ENCODE data around the gene ZFAND3.
"Not testable (repeated sequence)": the region's sequence is repeated elsewhere in the genome, so short reads cannot be mapped to it uniquely, and the experiment has no call there.

ZFAND3 gene

DNA sequence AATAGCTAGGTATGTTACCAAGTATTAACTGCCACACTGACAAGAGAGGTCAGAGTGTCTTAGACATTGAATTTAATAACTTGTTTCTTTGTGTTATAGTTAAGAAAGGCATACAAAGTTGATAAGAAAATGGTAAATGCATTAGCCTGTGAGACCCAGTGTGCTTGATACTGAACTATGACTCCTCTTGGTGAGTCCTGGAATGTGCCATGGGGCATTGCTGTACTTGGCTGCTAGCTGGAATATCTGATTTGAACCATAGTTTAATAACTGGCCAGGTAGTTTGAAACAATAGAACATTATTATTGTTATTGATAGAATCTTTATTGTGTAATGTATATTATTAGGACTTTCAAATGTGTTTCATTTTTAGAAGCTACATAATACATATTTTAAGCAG lies 70.0 kb downstream of the ZFAND3 start:
- Histone ChIP-seq H3K4me3 (no peak overlapping the region), H3K4me1 (no peaks in the 10 kb centered on the region), H3K9me3 (no peaks in the 10 kb centered on the region), H3K27me3 (ENCODE audit: low read depth) (no peaks in the 10 kb centered on the region), H3K36me3 (replicated peaks) (no peaks in the 10 kb centered on the region)
- in situ Hi-C loops (cut with MboI; ENCODE audit: low sequenced_read_pairs) = no loop called here
- DNase-seq (ENCODE audit: low spot score in 2 of 2) = no peak

- Histone ChIP-seq H3K4me3 (no peak overlapping the region), H3K9me3 (no peaks in the 10 kb centered on the region), H3K27me3 (ENCODE audit: low read depth) (no peaks in the 10 kb centered on the region), H3K36me3 (replicated peaks) (no peaks in the 10 kb centered on the region), H3K4me1 (peaks cover 6% of the 10 kb centered on the region)
- DNase-seq (ENCODE audit: low spot score in 2 of 2) = no peak
- in situ Hi-C loops (cut with MboI; ENCODE audit: low sequenced_read_pairs) = no loop called here
Measured at GRCh38 chr6:37891072-37891471, 71.5 kb downstream of the ZFAND3 start.

- Histone ChIP-seq H3K36me3 (replicated peaks) (no peaks in the 10 kb centered on the region), H3K9me3 (no peaks in the 10 kb centered on the region), H3K27me3 (ENCODE audit: low read depth) (no peaks in the 10 kb centered on the region), H3K4me1 (peaks cover 27% of the 10 kb centered on the region), H3K4me3 (no peak overlapping the region)
- no peak for DNase-seq (ENCODE audit: low spot score in 2 of 2)
- in situ Hi-C loops (cut with MboI; ENCODE audit: low sequenced_read_pairs) = no loop called here
Measured at GRCh38 chr6:37893257-37893656, 73.7 kb downstream of the ZFAND3 start.

DNA sequence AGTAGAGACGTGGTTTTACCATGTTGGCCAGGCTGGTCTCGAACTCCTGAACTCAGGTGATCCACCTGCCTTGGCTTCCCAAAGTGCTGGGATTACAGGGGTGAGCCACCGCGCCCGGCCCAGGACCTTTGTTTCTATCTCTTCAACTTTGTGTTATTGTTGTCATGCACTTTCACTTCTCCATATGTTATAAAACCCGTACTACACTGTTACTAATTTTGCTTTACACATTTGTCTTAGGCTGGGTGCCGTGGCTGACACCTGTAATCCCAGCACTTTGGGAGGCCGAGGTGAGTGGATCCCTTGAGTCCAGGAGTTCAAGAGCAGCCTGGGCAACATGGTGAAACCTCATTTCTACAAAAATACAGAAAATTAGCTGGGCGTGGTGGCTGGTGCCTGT lies 74.2 kb downstream of the ZFAND3 start:
- H3K9me3 ChIP-seq; in situ Hi-C loops (cut with MboI; ENCODE audit: low sequenced_read_pairs); H3K27me3 ChIP-seq (ENCODE audit: low read depth); H3K36me3 ChIP-seq (replicated peaks); H3K4me3 ChIP-seq; DNase-seq (ENCODE audit: low spot score in 2 of 2): not testable (repeated sequence)
- H3K4me1 ChIP-seq = peaks cover 27% of the 10 kb centered on the region

DNA sequence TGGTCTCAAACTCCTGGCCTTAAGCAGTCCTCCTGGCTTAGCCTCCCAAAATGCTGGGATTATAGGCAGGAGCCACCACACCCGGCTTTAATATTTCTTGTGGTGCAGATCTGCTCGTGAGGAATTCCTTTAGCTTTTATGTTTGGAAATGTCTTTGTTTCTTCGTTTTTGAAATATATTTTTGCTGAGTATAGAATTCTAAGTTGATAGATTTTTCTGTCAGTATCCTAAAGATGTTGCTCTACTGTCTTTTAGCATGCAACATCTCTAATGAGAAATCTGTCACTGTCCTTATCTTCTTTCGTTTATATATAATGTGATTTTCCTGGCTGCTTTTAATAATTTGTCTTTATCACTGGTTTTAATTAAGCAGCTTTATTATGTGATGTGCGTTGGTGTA lies 75.1 kb downstream of the ZFAND3 start:
- Histone ChIP-seq H3K9me3 (no peaks in the 10 kb centered on the region), H3K36me3 (replicated peaks) (no peaks in the 10 kb centered on the region), H3K4me3 (no peak overlapping the region), H3K4me1 (peaks cover 34% of the 10 kb centered on the region), H3K27me3 (ENCODE audit: low read depth) (no peaks in the 10 kb centered on the region)
- in situ Hi-C loops (cut with MboI; ENCODE audit: low sequenced_read_pairs) = no loop called here
- no peak for DNase-seq (ENCODE audit: low spot score in 2 of 2)

- Histone ChIP-seq H3K4me3 (no peak overlapping the region), H3K27me3 (ENCODE audit: low read depth) (no peaks in the 10 kb centered on the region), H3K9me3 (no peaks in the 10 kb centered on the region), H3K4me1 (peaks cover 40% of the 10 kb centered on the region), H3K36me3 (replicated peaks) (no peaks in the 10 kb centered on the region)
- in situ Hi-C loops (cut with MboI; ENCODE audit: low sequenced_read_pairs) = no loop called here
- DNase-seq (ENCODE audit: low spot score in 2 of 2) = peak in 1 of 2 experiments; percentile 41
Measured at GRCh38 chr6:37897321-37897720, 77.8 kb downstream of the ZFAND3 start.

GRCh38 chr6:37897818-37898515 lies 78.4 kb downstream of the ZFAND3 start:
- no peaks in the 10 kb centered on the region for H3K9me3 ChIP-seq
- DNase-seq (ENCODE audit: low spot score in 2 of 2) = no peak
- in situ Hi-C loops (cut with MboI; ENCODE audit: low sequenced_read_pairs) = no loop called here
- H3K4me3 ChIP-seq = no peak overlapping the region
- no peaks in the 10 kb centered on the region for H3K36me3 ChIP-seq (replicated peaks)
- H3K4me1 ChIP-seq = peaks cover 42% of the 10 kb centered on the region
- no peaks in the 10 kb centered on the region for H3K27me3 ChIP-seq (ENCODE audit: low read depth)

DNA sequence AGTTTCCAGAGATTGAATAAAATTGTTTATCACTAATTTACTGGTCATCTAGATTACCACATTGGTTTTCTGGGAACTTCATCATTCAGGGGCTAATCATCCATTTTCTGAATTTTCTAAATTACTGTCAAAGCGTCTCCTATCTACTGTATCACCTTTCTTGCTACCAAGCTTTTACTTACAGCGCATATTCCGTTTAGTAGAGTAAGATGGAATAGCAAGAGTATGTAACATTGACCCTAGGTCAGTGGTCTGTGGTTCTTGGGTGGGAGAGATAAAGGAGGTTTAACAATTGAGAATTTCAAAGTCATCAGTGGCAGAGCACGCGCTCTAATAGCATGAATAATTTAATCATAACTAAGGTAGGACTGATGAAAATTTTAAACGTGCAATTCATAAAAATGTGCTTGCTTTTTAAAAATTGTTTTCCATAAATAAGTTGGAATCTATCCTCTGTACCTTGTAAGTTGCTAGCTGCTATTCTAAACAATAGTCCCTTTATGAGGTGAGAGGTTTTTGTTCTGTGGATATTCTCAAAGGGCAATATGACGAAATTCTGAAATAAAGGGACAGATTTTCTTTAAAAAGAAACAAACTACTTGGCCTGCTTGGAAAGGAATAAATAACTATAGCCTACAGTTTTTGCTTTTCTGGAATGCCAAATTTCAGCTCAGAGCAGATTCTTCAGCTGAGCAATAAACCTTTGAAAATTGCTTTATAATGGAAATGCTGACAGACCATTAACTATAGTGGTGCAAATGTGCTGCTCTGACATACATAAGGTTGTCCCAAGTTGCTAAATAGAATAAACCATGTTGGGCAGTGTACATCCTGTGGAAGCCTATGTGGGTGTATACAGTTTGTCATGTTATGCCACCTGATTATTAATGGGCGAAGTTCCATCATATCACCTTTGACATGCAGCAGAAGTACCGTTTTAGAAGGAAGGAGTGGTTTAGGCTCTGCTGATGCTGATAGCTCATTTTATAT lies 84.1 kb downstream of the ZFAND3 start:
- Histone ChIP-seq H3K27me3 (ENCODE audit: low read depth) (no peaks in the 10 kb centered on the region), H3K36me3 (replicated peaks) (no peaks in the 10 kb centered on the region)
- in situ Hi-C loops (cut with MboI; ENCODE audit: low sequenced_read_pairs) = no loop called here

GRCh38 chr6:37904590-37904989 lies 85.1 kb downstream of the ZFAND3 start:
- Histone ChIP-seq H3K4me1 (peaks cover 32% of the 10 kb centered on the region), H3K36me3 (replicated peaks) (no peaks in the 10 kb centered on the region), H3K4me3 (no peak overlapping the region), H3K9me3 (no peaks in the 10 kb centered on the region), H3K27me3 (ENCODE audit: low read depth) (no peaks in the 10 kb centered on the region)
- in situ Hi-C loops (cut with MboI; ENCODE audit: low sequenced_read_pairs) = no loop called here
- DNase-seq (ENCODE audit: low spot score in 2 of 2) = no peak

More for the DNA sequence above, 84.1 kb downstream of the ZFAND3 start:
- H3K9me3 ChIP-seq = no peaks in the 10 kb centered on the region
- no peak overlapping the region for H3K4me3 ChIP-seq
- H3K4me1 ChIP-seq = peaks cover 38% of the 10 kb centered on the region
- DNase-seq (ENCODE audit: low spot score in 2 of 2) = peak; percentile 34 to 92

DNA sequence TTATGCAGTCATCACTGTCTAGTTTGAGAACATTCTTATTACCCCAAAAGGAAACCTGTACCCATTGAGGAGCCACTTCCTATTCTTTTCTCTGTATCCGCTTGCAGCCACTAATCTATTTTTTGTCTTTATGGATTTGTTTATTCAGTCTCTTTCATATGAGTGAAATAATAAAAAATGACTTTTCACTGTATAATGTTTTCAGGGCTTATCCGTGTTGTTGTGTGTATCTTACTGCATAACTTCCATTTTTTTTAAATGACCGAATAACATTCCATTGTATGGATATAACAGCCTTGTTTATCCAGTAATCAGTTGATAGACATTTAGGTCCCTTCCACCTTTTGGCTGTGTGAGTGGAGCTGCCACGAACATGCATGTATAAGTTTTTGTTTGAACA lies 86.6 kb downstream of the ZFAND3 start:
- Histone ChIP-seq H3K9me3 (no peaks in the 10 kb centered on the region), H3K27me3 (ENCODE audit: low read depth) (no peaks in the 10 kb centered on the region), H3K36me3 (replicated peaks) (no peaks in the 10 kb centered on the region), H3K4me3 (no peak overlapping the region), H3K4me1 (peaks cover 26% of the 10 kb centered on the region)
- DNase-seq (ENCODE audit: low spot score in 2 of 2) = no peak
- in situ Hi-C loops (cut with MboI; ENCODE audit: low sequenced_read_pairs) = no loop called here

DNA sequence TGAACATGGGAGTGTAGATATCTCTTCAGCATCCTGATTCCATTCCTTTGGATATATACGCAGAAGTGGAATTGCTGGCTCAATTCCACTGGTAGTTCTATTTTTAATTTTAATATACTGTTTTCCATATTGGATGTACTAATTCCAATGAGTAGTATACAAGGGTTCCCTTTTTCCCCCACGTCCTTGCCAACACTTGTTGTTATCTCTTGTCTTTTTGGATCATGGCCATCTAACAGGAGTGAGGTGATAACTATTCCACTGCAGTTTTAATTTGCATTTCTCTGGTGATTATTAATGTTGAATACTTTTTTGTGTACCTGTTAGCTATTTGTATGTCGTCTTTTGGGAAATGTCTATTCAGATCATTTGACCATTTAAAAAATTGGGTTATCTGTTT lies 91.5 kb downstream of the ZFAND3 start:
- Histone ChIP-seq H3K27me3 (ENCODE audit: low read depth) (no peaks in the 10 kb centered on the region), H3K4me3 (no peak overlapping the region), H3K4me1 (peaks cover 3% of the 10 kb centered on the region), H3K36me3 (replicated peaks) (no peaks in the 10 kb centered on the region; the same call in 1 of the 2 replicates), H3K9me3 (no peaks in the 10 kb centered on the region)
- no peak for DNase-seq (ENCODE audit: low spot score in 2 of 2)
- in situ Hi-C loops (cut with MboI; ENCODE audit: low sequenced_read_pairs) = no loop called here

DNA sequence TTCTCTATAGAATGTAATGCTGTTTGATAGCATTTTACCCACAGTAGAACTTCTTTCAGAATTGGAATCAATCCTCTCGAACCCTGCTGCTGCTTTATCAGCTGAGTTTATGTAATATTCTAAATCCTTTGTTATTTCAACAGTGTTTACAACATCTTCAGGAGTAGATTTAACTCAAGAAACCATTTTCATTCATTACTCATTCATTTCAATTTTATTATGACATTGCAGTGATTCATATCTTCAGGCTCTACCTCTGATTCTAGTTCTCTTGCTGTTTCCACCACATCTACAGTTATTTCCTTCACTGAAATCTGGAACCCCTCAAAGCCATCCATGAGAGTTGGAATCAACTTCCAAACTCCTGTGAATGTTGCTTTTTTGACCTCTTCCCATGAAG lies 93.7 kb downstream of the ZFAND3 start:
- H3K36me3 ChIP-seq (replicated peaks) = no peaks in the 10 kb centered on the region; the same call in 1 of the 2 replicates
- H3K4me1 ChIP-seq = no peaks in the 10 kb centered on the region
- H3K9me3 ChIP-seq = no peaks in the 10 kb centered on the region
- no peak overlapping the region for H3K4me3 ChIP-seq
- no peak for DNase-seq (ENCODE audit: low spot score in 2 of 2)
- in situ Hi-C loops (cut with MboI; ENCODE audit: low sequenced_read_pairs) = no loop called here
- H3K27me3 ChIP-seq (ENCODE audit: low read depth) = no peaks in the 10 kb centered on the region

GRCh38 chr6:37915463-37915862 lies 95.9 kb downstream of the ZFAND3 start:
- no peaks in the 10 kb centered on the region for H3K27me3 ChIP-seq (ENCODE audit: low read depth)
- DNase-seq (ENCODE audit: low spot score in 2 of 2) = no peak
- in situ Hi-C loops (cut with MboI; ENCODE audit: low sequenced_read_pairs) = no loop called here
- H3K4me3 ChIP-seq = no peak overlapping the region
- H3K36me3 ChIP-seq (replicated peaks) = no peaks in the 10 kb centered on the region; the same call in 1 of the 2 replicates
- H3K9me3 ChIP-seq = no peaks in the 10 kb centered on the region
- H3K4me1 ChIP-seq = peaks cover 2% of the 10 kb centered on the region; the same call in 1 of the 2 replicates

- in situ Hi-C loops (cut with MboI; ENCODE audit: low sequenced_read_pairs) = no loop called here
- Histone ChIP-seq H3K4me3 (no peak overlapping the region), H3K36me3 (replicated peaks) (no peaks in the 10 kb centered on the region; the same call in 1 of the 2 replicates), H3K4me1 (peaks cover 5% of the 10 kb centered on the region; the same call in 1 of the 2 replicates), H3K9me3 (no peaks in the 10 kb centered on the region), H3K27me3 (ENCODE audit: low read depth) (no peaks in the 10 kb centered on the region)
- no peak for DNase-seq (ENCODE audit: low spot score in 2 of 2)
Measured at GRCh38 chr6:37916149-37916548, 96.6 kb downstream of the ZFAND3 start.
